H9 (cell line): ENCODE measurements around the gene GLRX2. TPM values are rescaled to one million over a fixed set of nuclear protein-coding genes. Genes with fewer than 3 reads are reported as not detected.

Experiments
- DNase-seq: peaks from one replicate; pipeline ENCODE4 v3.0.0-alpha.2; 2017
- H2AFZ ChIP-seq: one replicate; pipeline ENCODE4 v1.6.1; 2013; ENCODE audit warnings: mild to moderate bottlenecking, low read length, control low read depth, moderate library complexity
- H2AK5ac ChIP-seq: 2 replicates; pipeline ENCODE4 v1.6.1; 2013; ENCODE audit warnings: low read length, control low read depth, mixed read lengths; ENCODE audit not compliant: insufficient read length
- H2BK120ac ChIP-seq: one replicate; pipeline ENCODE4 v1.6.1; 2013; ENCODE audit warnings: low read depth, mild to moderate bottlenecking, low read length, control low read depth, inconsistent platforms; ENCODE audit not compliant: poor library complexity, severe bottlenecking
- H2BK12ac ChIP-seq: 2 replicates; pipeline ENCODE4 v1.6.1; 2013; ENCODE audit warnings: low read length, control low read depth, mixed read lengths, low read depth; ENCODE audit not compliant: insufficient read length
- H2BK15ac ChIP-seq: 2 replicates; pipeline ENCODE4 v1.6.1; 2013; ENCODE audit warnings: low read depth, low read length, control low read depth
- H2BK20ac ChIP-seq: one replicate; pipeline ENCODE4 v1.6.1; 2013; ENCODE audit warnings: low read depth, mild to moderate bottlenecking, low read length, control low read depth, inconsistent platforms; ENCODE audit not compliant: poor library complexity, severe bottlenecking
- H2BK5ac ChIP-seq: 2 replicates; pipeline ENCODE4 v1.6.1; 2013; ENCODE audit warnings: low read length, control low read depth, mixed read lengths; ENCODE audit not compliant: insufficient read length
- H3K14ac ChIP-seq: 2 replicates; pipeline ENCODE4 v1.6.1; 2013; ENCODE audit warnings: low read length, control low read depth; ENCODE audit not compliant: insufficient read depth
- H3K18ac ChIP-seq: 2 replicates; pipeline ENCODE4 v1.6.1; 2013; ENCODE audit warnings: low read depth, mild to moderate bottlenecking, mixed read lengths, low read length, control low read depth; ENCODE audit not compliant: insufficient read length
- H3K23ac ChIP-seq: 2 replicates; pipeline ENCODE4 v1.6.1; 2013; ENCODE audit warnings: low read length, control low read depth, mixed read lengths, low read depth; ENCODE audit not compliant: insufficient read length
- H3K23me2 ChIP-seq: 2 replicates; pipeline ENCODE4 v1.6.1; 2013; ENCODE audit warnings: low read depth, mild to moderate bottlenecking, mixed read lengths, low read length, control low read depth; ENCODE audit not compliant: insufficient read length, poor library complexity, severe bottlenecking
- H3K27ac ChIP-seq: 2 replicates; pipeline ENCODE4 v1.5.1; 2013; ENCODE audit warnings: low read length, control low read depth, mixed read lengths, low read depth; ENCODE audit not compliant: insufficient read length
- H3K27me3 ChIP-seq: 2 replicates; pipeline ENCODE4 v1.6.1; 2013; ENCODE audit warnings: low read length, control low read depth, inconsistent platforms; ENCODE audit not compliant: insufficient read depth
- H3K4ac ChIP-seq: 2 replicates; pipeline ENCODE4 v1.6.1; 2013; ENCODE audit warnings: low read depth, mild to moderate bottlenecking, control low read depth, inconsistent platforms, low read length, moderate library complexity
- H3K4me1 ChIP-seq: 2 replicates; pipeline ENCODE4 v1.6.1; 2013; ENCODE audit warnings: low read length, control low read depth, inconsistent platforms; ENCODE audit not compliant: insufficient read depth
- H3K4me2 ChIP-seq: 2 replicates; pipeline ENCODE4 v1.6.1; 2013; ENCODE audit warnings: low read length, control low read depth, mixed read lengths; ENCODE audit not compliant: insufficient read length, insufficient read depth
- H3K56ac ChIP-seq: 2 replicates; pipeline ENCODE4 v1.6.1; 2013; ENCODE audit warnings: low read depth, mild to moderate bottlenecking, mixed read lengths, low read length, control low read depth; ENCODE audit not compliant: insufficient read length
- H3K79me1 ChIP-seq: 2 replicates; pipeline ENCODE4 v1.6.1; 2013; ENCODE audit warnings: low read depth, mild to moderate bottlenecking, moderate library complexity, low read length, control low read depth, inconsistent platforms; ENCODE audit not compliant: insufficient read depth, poor library complexity, severe bottlenecking
- H3K79me2 ChIP-seq: 2 replicates; pipeline ENCODE4 v1.6.1; 2013; ENCODE audit warnings: low read length, control low read depth, inconsistent platforms; ENCODE audit not compliant: insufficient read depth
- H3K9ac ChIP-seq: 2 replicates; pipeline ENCODE4 v1.6.1; 2013; ENCODE audit warnings: low read length, control low read depth, mixed read lengths; ENCODE audit not compliant: insufficient read length; ENCODE audit errors: extremely low read depth
- H3K9me3 ChIP-seq: one replicate; pipeline ENCODE4 v1.6.1; 2013; ENCODE audit warnings: low read depth, low read length, inconsistent platforms; ENCODE audit not compliant: control insufficient read depth
- H3T11ph ChIP-seq: one replicate; pipeline ENCODE4 v1.6.1; 2013; ENCODE audit warnings: mild to moderate bottlenecking, low read length, control low read depth, inconsistent platforms
- H4K20me1 ChIP-seq: one replicate; pipeline ENCODE4 v1.6.1; 2013; ENCODE audit not compliant: control insufficient read depth, insufficient read length, insufficient read depth
- H4K5ac ChIP-seq: 2 replicates; pipeline ENCODE4 v1.6.1; 2013; ENCODE audit warnings: low read depth, mild to moderate bottlenecking, mixed read lengths, low read length, control low read depth; ENCODE audit not compliant: insufficient read length
- H4K8ac ChIP-seq: replicated peaks from 2 replicates; pipeline ENCODE4 v1.6.1; 2013; ENCODE audit warnings: low read length, control low read depth, mixed read lengths, low read depth; ENCODE audit not compliant: insufficient read length
- H4K91ac ChIP-seq: 2 replicates; pipeline ENCODE4 v1.6.1; 2013; ENCODE audit warnings: low read depth, mild to moderate bottlenecking, moderate library complexity, mixed read lengths, low read length, control low read depth; ENCODE audit not compliant: insufficient read length
- H3K27ac Mint-ChIP-seq, 3 experiments: 2 replicates in 2 of 3; 3 replicates in 1 of 3; pipeline ENCODE4 v1.8.0; 2020 to 2021; ENCODE audit warnings: mixed read lengths in 3 of 3, mild to moderate bottlenecking in 1 of 3, moderate library complexity in 1 of 3
- H3K27me3 Mint-ChIP-seq: 2 replicates; pipeline ENCODE4 v1.8.0; 2021; ENCODE audit warnings: low read depth, mild to moderate bottlenecking, moderate library complexity, mixed read lengths
- H3K36me3 Mint-ChIP-seq, 3 experiments: 2 replicates in 2 of 3; 3 replicates in 1 of 3; pipeline ENCODE4 v1.8.0; 2020 to 2021; ENCODE audit warnings: low read depth in 3 of 3, mixed read lengths in 3 of 3; ENCODE audit not compliant: insufficient read depth in 1 of 3
- H3K4me1 Mint-ChIP-seq, 2 experiments: 2 replicates each; pipeline ENCODE4 v1.8.0; 2020; ENCODE audit warnings: mixed read lengths in 2 of 2
- H3K4me3 Mint-ChIP-seq, 2 experiments: 2 replicates in 1 of 2; 3 replicates in 1 of 2; pipeline ENCODE4 v1.8.0; 2020 to 2021; ENCODE audit warnings: mild to moderate bottlenecking in 2 of 2, mixed read lengths in 2 of 2, moderate library complexity in 1 of 2
- H3K9me3 Mint-ChIP-seq, 2 experiments: 2 replicates in 1 of 2; 3 replicates in 1 of 2; pipeline ENCODE4 v1.8.0; 2020; ENCODE audit warnings: mild to moderate bottlenecking in 2 of 2, mixed read lengths in 2 of 2, moderate library complexity in 1 of 2
- CTCF ChIP-seq: fragments of 200-600 bp; sonication (generic); conservative IDR thresholded peaks from 3 replicates; pipeline ENCODE4 v1.8.0; 2021; ENCODE audit warnings: antibody characterized with exemption, mild to moderate bottlenecking
- WGBS: extraction: QIAGEN DNeasy Blood & Tissue Kit; methylation state at CpG from one replicate; pipeline ENCODE4 v1.1.7; 2013; ENCODE audit warnings: missing lambda C conversion rate, low lambda C conversion rate, mixed read lengths; ENCODE audit not compliant: insufficient read length; ENCODE audit errors: extremely low coverage; 5-methylcytosine and 5-hydroxymethylcytosine counted together
- total RNA-seq: library from RNA; stranded (reverse); gene quantifications from 2 replicates; pipeline ENCODE4 v1.2.1, GENCODE V29; 2021

Gene GLRX2
- total RNA-seq, 1 experiment from 2014 or later, result 10.1 TPM

GRCh38 chr1:193115629-193116227 lies 10.5 kb upstream of the GLRX2 start:
- no peak for DNase-seq
- no peak overlapping the region for H4K5ac ChIP-seq
- H2BK120ac ChIP-seq, result no peak overlapping the region
- no peak overlapping the region for H3K27ac ChIP-seq
- Mint-ChIP-seq H3K4me3 (no peak overlapping the region), H3K36me3 (no peaks in the 10 kb centered on the region), H3K9me3 (no peaks in the 10 kb centered on the region), H3K27me3 (peaks cover 7% of the 10 kb centered on the region; the same call in 1 of the 2 replicates), H3K27ac (no peak overlapping the region; a peak in 2 of 7 replicates), H3K4me1 (peaks cover 28 to 31% of the 10 kb centered on the region in 2 experiments)
- no peaks in the 10 kb centered on the region for H4K20me1 ChIP-seq
- no peak overlapping the region for H2BK12ac ChIP-seq
- no peak overlapping the region for H3K23ac ChIP-seq
- no peak overlapping the region for H3K4ac ChIP-seq
- H2BK5ac ChIP-seq, result no peak overlapping the region
- no peaks in the 10 kb centered on the region for H3K27me3 ChIP-seq
- no peak overlapping the region for H3T11ph ChIP-seq
- no peak overlapping the region for H3K9ac ChIP-seq
- no peak overlapping the region for H4K91ac ChIP-seq
- no peak overlapping the region for H3K14ac ChIP-seq
- H4K8ac ChIP-seq, result no peak overlapping the region
- H3K4me2 ChIP-seq, result no peak overlapping the region
- H3K79me2 ChIP-seq, result no peaks in the 10 kb centered on the region
- no peaks in the 10 kb centered on the region for H3K23me2 ChIP-seq
- WGBS, result no CpG with 5 or more reads among the region's 1 CpG
- H2BK20ac ChIP-seq, result no peak overlapping the region
- H3K56ac ChIP-seq, result no peak overlapping the region
- no peak overlapping the region for H3K18ac ChIP-seq
- no peak overlapping the region for H2AK5ac ChIP-seq
- peak overlapping the region; percentile 40 for H2AFZ ChIP-seq
- H3K79me1 ChIP-seq, result no peaks in the 10 kb centered on the region
- no peaks in the 10 kb centered on the region for H3K9me3 ChIP-seq
- TF ChIP-seq CTCF, result no peak
- peaks cover 7% of the 10 kb centered on the region; the same call in 1 of the 2 replicates for H3K4me1 ChIP-seq
- no peak overlapping the region for H2BK15ac ChIP-seq
